Left ventricle myocardium inferior (tissue), 1 donor: Measurements from ENCODE around the gene ITPKB. TPM values are rescaled to one million over a fixed set of nuclear protein-coding genes. Genes with fewer than 3 reads are reported as not detected.
A peak's percentile ranks its signal among the peaks of the same experiment; 100 is the strongest.

ENCODE experiments used
- DNase-seq: peaks from one replicate; pipeline ENCODE4 v3.0.0-alpha.2; 2020
- H3K27ac ChIP-seq: fragments of 200-600 bp; replicated peaks from 2 replicates; pipeline ENCODE4 v1.8.0; 2021
- H3K27me3 ChIP-seq: fragments of 200-600 bp; 2 replicates; pipeline ENCODE4 v1.8.0; 2021; ENCODE audit warnings: low read depth
- H3K36me3 ChIP-seq: fragments of 200-600 bp; 2 replicates; pipeline ENCODE4 v1.8.0; 2021
- H3K4me1 ChIP-seq: fragments of 200-600 bp; 2 replicates; pipeline ENCODE4 v1.8.0; 2021
- H3K4me3 ChIP-seq: fragments of 200-600 bp; 2 replicates; pipeline ENCODE4 v1.8.0; 2021; ENCODE audit warnings: mild to moderate bottlenecking, moderate library complexity
- H3K9me3 ChIP-seq: fragments of 200-600 bp; replicated peaks from 2 replicates; pipeline ENCODE4 v1.8.0; 2021
- intact Hi-C: fragments of 100-400 bp; cut with micrococcal nuclease; formaldehyde crosslinking; loops from one replicate; pipeline ENCODE4 v1.11.0; 2022
- total RNA-seq: library from RNA; stranded (reverse); fragmentation: NEBNext Ultra II Directional; extraction: Animal tissue kit (Norgen Biotek cat#: 25700); gene quantifications from one replicate; pipeline ENCODE4 v1.2.1, GENCODE V29; 2021
- TF ChIP-seq, protein P1 (sequence below): fragments of 200-600 bp; IDR thresholded peaks from 2 replicates; pipeline ENCODE4 v1.8.0; 2021; ENCODE audit warnings: antibody characterized with exemption, mild to moderate bottlenecking, borderline replicate concordance
- donor health status: DM: no; HTN: yes; CAD: no; lungs with severe emphysema.

Gene ITPKB
- total RNA-seq, 1 donor from 2014 or later, result 15.7 TPM

DNA sequence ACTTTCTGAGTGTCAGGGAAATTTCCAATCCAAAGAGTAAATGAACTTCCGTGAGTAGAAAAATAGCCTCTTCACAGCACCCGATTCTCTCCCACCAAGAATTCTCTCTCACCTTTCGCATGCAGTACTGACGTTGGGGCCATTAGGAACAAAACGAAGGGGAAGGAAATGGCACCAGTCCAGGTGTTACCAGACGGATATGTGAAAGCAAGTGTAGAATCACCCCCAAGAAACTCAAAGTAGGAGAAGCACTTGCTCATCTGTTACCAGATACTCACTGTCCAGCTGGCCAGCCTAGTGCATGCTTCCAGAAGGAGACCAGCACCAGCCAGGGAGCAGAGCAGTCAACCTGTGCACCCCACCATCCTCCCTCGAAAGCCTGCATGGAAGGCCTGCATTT is 55.1 kb downstream of the ITPKB start:
- Histone ChIP-seq H3K9me3 (no peaks in the 10 kb centered on the region), H3K36me3 (no peaks in the 10 kb centered on the region), H3K4me3 (no peak overlapping the region), H3K27me3 (no peaks in the 10 kb centered on the region), H3K27ac (peak overlapping the region; percentile 91), H3K4me1 (peaks cover 100% of the 10 kb centered on the region)
- TF ChIP-seq, protein P1, sequence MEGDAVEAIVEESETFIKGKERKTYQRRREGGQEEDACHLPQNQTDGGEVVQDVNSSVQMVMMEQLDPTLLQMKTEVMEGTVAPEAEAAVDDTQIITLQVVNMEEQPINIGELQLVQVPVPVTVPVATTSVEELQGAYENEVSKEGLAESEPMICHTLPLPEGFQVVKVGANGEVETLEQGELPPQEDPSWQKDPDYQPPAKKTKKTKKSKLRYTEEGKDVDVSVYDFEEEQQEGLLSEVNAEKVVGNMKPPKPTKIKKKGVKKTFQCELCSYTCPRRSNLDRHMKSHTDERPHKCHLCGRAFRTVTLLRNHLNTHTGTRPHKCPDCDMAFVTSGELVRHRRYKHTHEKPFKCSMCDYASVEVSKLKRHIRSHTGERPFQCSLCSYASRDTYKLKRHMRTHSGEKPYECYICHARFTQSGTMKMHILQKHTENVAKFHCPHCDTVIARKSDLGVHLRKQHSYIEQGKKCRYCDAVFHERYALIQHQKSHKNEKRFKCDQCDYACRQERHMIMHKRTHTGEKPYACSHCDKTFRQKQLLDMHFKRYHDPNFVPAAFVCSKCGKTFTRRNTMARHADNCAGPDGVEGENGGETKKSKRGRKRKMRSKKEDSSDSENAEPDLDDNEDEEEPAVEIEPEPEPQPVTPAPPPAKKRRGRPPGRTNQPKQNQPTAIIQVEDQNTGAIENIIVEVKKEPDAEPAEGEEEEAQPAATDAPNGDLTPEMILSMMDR, result no peak
- DNase-seq, result no peak
- intact Hi-C loops, result loop anchor here (10.0 kb wide), 1 partner anchor 49 kb away; no protein-coding TSS in a partner anchor

DNA sequence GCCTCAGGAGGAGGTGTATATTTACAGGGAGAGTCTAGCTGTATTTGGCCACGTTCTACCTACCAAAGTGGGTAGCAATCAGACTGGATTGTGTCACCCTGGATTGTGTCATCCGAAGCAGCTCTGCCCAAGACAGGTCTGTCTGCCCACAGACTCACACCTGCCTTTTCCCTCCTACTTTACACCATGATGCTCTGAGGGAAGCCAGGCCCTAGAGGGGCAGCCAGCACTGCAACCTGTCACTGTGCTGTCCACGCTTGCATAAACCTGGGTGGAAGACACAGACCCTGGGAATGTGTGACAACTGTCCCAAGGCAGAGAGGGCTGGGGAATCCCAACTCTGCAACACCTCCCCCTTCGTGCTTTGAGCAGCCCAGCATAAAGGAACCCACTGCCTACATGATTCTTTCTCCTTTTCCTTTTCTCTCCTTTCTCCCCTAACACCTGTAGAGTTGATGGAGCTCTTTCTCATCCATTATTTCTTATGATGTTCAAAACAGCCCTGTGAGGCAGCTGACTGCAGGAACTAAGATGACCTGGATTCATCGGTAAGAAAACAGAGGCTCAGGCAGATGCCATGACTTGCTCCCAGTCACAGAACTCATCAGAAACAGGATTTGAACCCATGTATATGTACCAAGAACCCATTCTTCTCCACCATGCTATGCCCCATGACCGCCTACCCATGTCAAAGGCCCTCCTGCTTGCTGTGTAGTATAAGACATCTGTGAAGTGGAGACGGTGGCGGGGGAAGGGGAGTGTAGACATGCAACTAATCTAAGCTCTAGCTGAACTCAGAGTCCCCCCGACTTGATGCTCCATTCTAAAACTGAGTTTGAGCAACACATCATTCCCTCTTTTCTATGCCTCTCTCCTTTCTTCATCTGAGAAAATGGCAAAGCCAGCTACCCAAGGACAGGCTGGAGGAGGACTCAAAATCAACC is 55.9 kb downstream of the ITPKB start:
- Histone ChIP-seq H3K36me3 (no peaks in the 10 kb centered on the region), H3K27ac (peak overlapping the region; percentile 91), H3K9me3 (no peaks in the 10 kb centered on the region), H3K4me3 (no peak overlapping the region), H3K4me1 (peaks cover 100% of the 10 kb centered on the region), H3K27me3 (no peaks in the 10 kb centered on the region)
- intact Hi-C loops, result loop anchor here (10.0 kb wide), 1 partner anchor 48 kb away; no protein-coding TSS in a partner anchor
- DNase-seq, result no peak
- TF ChIP-seq, protein P1, result no peak

- intact Hi-C loops, result loop anchor here (10.0 kb wide), 1 partner anchor 47 kb away; no protein-coding TSS in a partner anchor
- DNase-seq, result no peak
- Histone ChIP-seq H3K27me3 (no peaks in the 10 kb centered on the region), H3K36me3 (no peaks in the 10 kb centered on the region), H3K4me1 (peaks cover 100% of the 10 kb centered on the region), H3K9me3 (no peaks in the 10 kb centered on the region), H3K27ac (peak overlapping the region; percentile 91), H3K4me3 (no peak overlapping the region)
- TF ChIP-seq, protein P1, result no peak
These were observed 57.2 kb downstream of the ITPKB start for GRCh38 chr1:226681652-226682493.

DNA sequence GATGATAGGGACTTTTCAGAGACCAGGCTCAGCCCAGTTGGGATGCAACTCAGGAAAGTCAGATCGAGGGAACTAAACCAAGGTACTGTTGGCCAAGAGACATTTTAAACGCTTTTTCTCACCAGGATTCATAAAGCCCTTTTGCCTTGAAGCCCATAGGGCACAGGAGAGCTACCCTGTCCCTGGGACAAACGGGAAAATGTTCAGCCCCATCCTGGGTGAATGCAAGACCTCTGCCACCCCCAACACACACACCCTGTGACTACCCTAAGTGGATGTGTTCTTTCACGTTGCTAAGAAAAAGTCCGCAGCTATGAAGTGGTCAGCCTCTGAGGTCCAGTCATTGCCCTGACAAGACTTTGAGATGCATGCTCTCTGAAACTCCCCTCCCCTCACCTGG is 58.4 kb downstream of the ITPKB start:
- TF ChIP-seq, protein P1, result no peak
- no peaks in the 10 kb centered on the region for H3K27me3 ChIP-seq
- H3K4me1 ChIP-seq, result peaks cover 100% of the 10 kb centered on the region
- DNase-seq, result no peak
- H3K9me3 ChIP-seq, result no peaks in the 10 kb centered on the region
- intact Hi-C loops, result loop anchor here (10.0 kb wide), 1 partner anchor 46 kb away; no protein-coding TSS in a partner anchor
- H3K27ac ChIP-seq, result peak overlapping the region; percentile 91
- peak overlapping the region; percentile 63 for H3K4me3 ChIP-seq
- no peaks in the 10 kb centered on the region for H3K36me3 ChIP-seq

GRCh38 chr1:226679853-226680516 is 59.1 kb downstream of the ITPKB start:
- Histone ChIP-seq H3K36me3 (no peaks in the 10 kb centered on the region), H3K4me1 (peaks cover 100% of the 10 kb centered on the region), H3K4me3 (peak overlapping the region; percentile 63), H3K9me3 (no peaks in the 10 kb centered on the region), H3K27ac (peak overlapping the region; percentile 91), H3K27me3 (no peaks in the 10 kb centered on the region)
- DNase-seq, result peak; percentile 90
- TF ChIP-seq, protein P1, result no peak
- intact Hi-C loops, result loop anchor here (10.0 kb wide), 1 partner anchor 45 kb away; no protein-coding TSS in a partner anchor
